Keratinocyte (primary cell): ENCODE results near the gene SPECC1.

ENCODE experiments used
- EZH2 ChIP-seq: IDR thresholded peaks from one replicate; pipeline ENCODE4 v1.6.1; 2012; ENCODE audit warnings: inconsistent platforms, mild to moderate bottlenecking, low read length, moderate library complexity
- TF ChIP-seq, protein P1 (sequence below), 3 experiments: IDR thresholded peaks in 1 of 3; conservative IDR thresholded peaks in 1 of 3; optimal IDR thresholded peaks in 1 of 3; 2 replicates in 2 of 3; 3 replicates in 1 of 3; pipeline versions ENCODE3 to v1.5.1; 2011; ENCODE audit warnings: low read length in 3 of 3, mild to moderate bottlenecking in 3 of 3, moderate library complexity in 2 of 3, control low read depth in 1 of 3, inconsistent platforms in 1 of 3; ENCODE audit not compliant: insufficient read depth in 2 of 3; ENCODE audit errors: extremely low read depth in 1 of 3

GRCh38 chr17:20068445-20068844 lies 59.3 kb downstream of the SPECC1 start:
- TF ChIP-seq, protein P1, sequence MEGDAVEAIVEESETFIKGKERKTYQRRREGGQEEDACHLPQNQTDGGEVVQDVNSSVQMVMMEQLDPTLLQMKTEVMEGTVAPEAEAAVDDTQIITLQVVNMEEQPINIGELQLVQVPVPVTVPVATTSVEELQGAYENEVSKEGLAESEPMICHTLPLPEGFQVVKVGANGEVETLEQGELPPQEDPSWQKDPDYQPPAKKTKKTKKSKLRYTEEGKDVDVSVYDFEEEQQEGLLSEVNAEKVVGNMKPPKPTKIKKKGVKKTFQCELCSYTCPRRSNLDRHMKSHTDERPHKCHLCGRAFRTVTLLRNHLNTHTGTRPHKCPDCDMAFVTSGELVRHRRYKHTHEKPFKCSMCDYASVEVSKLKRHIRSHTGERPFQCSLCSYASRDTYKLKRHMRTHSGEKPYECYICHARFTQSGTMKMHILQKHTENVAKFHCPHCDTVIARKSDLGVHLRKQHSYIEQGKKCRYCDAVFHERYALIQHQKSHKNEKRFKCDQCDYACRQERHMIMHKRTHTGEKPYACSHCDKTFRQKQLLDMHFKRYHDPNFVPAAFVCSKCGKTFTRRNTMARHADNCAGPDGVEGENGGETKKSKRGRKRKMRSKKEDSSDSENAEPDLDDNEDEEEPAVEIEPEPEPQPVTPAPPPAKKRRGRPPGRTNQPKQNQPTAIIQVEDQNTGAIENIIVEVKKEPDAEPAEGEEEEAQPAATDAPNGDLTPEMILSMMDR (optimal IDR thresholded peaks at IDR 0.05 in 1 of 3, IDR thresholded peaks at IDR 0.05 in 1 of 3, conservative IDR thresholded peaks at IDR 0.05 in 1 of 3; ENCODE audit: extremely low read depth in 1 of 3, insufficient read depth in 2 of 3, low read length in 3 of 3) = no peak
- TF ChIP-seq EZH2 = no peak
